GM18909 (cell line): Measurements from ENCODE around the gene GRIK1.
"Not testable (repeated sequence)": the region's sequence is repeated elsewhere in the genome, so short reads cannot be mapped to it uniquely, and the experiment has no call there.

Source experiments
- ATAC-seq: cut with Tn5 transposase; IDR thresholded peaks from one replicate; pipeline ENCODE4 v1.9.1; 2021; ENCODE audit warnings: mild to moderate bottlenecking; ENCODE audit not compliant: unreplicated experiment, poor library complexity

The GRIK1 gene

DNA sequence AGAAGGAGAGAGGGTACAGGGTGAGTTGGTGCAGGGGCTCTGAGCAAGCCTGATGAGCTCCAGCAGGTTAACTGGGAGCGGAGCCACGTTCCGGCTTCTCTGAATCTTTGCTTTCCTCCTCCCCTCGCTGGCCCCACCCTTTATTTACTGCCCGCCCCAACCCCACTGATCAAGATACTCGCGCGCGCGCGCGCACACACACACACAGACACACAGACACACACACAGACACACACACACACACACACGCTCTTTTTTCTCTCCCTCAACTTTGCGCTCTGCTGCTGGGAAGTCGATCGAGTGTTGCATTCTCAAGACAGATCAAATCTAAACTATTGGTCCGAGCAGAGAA lies at the start of gene GRIK1:
TSS of gene GRIK1 (minus strand) at position 73 of the 352 bp plus-strand sequence.
- no peak for ATAC-seq

DNA sequence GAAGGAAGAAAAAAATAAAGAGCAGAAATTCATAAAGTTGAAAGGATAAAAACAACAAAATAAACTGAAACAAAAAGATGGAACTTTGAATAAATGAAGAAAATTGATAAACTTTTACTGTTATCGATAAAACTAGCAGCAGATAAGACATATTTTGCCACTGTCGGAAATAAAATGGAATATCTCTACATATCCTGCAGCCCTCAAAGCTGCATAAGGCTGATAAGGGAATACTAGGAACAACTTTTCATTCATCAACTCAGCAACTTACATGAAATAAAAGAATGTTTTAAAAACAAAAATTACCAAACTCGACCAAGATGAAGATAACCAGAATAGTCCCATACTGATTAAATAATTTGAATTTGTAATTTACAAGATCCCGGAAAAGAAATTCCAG lies 48.0 kb upstream of the GRIK1 start:
- ATAC-seq = no peak

- no peak for ATAC-seq
Observed at GRCh38 chr21:29985866-29986265, 46.1 kb upstream of the GRIK1 start.

DNA sequence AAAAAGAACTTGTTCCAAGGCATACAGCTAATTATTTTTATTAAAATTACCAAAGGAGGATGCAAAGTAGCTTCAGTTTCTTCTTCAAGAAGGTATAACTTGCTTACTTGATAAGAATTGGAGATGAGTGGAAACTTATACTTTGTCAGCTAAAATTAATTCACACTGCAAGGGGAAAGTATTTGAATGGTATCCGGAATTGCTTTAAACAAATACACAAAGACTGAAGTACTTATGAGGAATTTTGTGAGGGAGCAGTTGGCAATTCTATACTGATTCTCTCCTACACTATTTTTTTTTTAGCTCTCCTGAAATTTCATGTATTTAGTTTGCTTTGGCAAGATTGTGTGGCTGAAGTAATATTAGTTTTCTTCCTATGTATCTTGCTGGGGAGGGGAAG lies 39.2 kb upstream of the GRIK1 start:
- no peak for ATAC-seq

GRCh38 chr21:29975776-29976175 lies 36.0 kb upstream of the GRIK1 start:
- no peak for ATAC-seq

DNA sequence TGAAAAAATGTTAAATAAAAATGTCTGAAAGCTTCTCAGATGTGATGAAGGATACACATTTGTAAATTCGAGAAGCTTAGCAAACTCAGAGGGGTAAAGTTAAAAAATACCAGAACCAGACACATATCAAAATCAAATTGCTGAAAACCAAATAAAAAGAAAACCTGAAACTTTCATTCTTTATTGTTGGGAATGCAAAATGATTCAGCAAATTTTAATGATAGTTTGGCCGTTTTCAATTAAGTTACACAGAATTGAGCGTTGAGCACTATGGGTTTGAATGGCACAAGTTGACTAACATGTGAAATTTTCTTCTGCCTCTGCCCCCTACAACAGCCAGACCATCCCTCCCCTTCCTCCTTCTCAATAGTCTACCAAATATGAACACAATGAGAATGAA lies 33.5 kb upstream of the GRIK1 start:
- ATAC-seq = no peak

GRCh38 chr21:29961291-29962027 lies 21.7 kb upstream of the GRIK1 start:
- no peak for ATAC-seq

DNA sequence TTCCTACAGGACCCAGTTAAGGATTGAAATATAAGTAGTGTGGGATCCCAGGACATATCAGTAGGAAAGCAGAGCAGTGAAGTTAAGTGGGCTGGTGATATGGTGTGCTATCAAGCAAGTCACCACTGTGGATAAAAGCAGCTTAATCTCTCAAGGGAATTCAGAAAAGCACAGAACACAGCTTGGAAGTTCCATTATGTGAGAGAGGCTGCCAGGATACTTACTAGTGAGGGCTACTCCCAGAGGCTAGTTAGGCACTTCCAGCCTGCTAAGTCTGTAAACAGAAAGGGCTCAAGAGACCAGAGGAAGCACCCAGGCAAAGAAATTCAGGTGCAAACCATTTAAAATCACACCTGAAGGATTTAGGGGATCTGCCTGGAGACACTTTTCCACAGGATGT lies 18.8 kb upstream of the GRIK1 start:
- ATAC-seq = no peak

DNA sequence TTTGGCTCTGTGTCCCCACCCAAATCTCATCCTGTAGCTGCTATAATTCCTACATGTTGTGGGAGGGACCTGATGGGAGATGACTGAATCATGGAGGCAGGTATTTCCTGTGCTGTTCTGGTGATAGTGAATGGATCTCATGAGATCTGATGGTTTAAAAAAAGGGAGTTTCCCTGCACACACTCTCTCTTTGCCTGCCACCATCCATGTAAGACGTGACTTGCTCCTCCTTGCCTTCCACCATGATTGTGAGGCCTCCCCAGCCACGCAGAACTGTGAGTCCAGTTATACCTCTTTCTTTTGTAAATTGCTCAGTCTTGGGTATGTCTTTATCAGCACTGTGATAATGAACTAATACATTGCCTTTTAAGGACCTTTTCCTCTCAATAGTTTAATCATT lies 18.2 kb upstream of the GRIK1 start:
- ATAC-seq = not testable (repeated sequence)

GRCh38 chr21:29953690-29954089 lies 13.9 kb upstream of the GRIK1 start:
- ATAC-seq = no peak

DNA sequence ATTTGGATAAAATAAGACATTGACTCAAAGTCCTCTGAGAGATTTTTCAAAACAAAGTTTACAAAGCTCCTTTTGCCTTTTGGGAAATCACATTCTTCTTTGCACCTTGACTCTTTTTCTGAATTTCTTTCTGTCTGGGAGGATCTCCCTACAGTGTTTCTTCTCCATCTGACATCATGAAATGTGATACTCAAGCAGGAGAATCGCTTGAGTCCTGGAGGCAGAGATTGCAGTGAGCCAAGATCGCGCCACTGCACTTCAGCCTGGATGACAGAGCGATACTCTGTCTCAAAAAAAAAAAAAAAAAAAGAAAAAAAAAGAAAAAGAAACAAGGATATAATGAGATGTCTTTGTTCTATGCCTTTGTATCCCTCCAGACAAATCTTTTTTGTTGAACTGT lies 13.3 kb upstream of the GRIK1 start:
- ATAC-seq = no peak

- ATAC-seq = no peak
Observed at GRCh38 chr21:29951911-29952310, 12.1 kb upstream of the GRIK1 start.

GRCh38 chr21:29949991-29950390 lies 10.2 kb upstream of the GRIK1 start:
- ATAC-seq = no peak

- ATAC-seq = no peak
Observed at GRCh38 chr21:29947119-29947518, 7.3 kb upstream of the GRIK1 start.

DNA sequence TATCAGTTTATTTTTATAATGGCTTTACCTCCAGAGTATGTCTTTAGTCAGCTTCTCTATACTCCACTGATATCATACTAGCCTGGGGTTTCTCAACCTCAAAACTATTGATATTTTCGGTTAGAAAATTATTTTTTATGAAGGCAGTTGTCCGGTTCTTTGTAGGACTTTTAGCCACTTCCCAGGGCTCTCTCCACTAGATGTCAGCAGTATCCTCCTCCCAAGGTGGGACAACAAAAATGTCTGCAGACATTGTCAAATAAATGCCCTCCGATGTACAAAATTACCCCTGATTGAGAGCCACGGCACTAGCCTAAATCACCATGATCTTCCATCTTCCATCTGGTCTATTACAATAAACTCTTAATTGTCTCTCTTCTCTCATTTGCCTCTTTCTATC lies 4.1 kb upstream of the GRIK1 start:
- no peak for ATAC-seq

DNA sequence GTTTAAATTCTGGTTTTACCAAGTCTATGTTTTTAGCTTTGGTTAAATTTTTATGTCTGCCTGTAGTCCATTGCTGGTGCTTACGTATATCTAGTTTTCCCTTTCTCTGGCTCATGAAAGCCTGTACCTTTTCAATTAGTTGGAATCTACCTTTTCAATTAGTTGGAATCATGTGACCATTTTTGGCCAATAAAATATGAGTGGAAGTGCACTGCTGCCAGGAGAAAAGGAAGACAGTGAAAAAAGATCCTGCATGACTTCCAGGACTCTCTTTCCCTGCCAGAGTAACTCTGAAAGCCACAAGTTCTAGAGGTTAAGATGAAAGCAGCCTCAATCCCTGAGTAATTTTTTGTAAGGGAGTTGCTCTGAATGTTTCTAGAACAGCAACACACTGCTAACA lies 2.2 kb upstream of the GRIK1 start:
- no peak for ATAC-seq

DNA sequence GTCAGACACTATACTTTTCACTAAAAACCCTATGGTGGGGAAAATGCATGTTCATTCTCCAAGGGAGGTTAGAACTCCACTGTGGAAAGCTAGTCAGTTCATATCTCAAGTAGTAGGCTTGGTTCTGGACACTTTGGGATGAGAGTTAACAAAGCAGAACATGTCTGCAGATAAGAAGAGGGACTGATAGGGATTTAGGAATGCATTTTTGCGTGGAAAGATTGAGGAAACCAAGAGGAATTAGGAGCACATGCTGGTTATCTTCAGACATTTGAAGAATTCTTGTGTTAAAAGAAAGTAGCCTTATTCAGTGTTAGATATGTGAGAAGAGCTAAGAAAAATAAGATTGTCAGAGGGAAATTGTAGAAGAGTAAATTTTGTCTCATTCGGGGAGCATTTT lies 1.2 kb upstream of the GRIK1 start:
- no peak for ATAC-seq

GRCh38 chr21:29940361-29940760 lies 565 bp upstream of the GRIK1 start:
- ATAC-seq = no peak

DNA sequence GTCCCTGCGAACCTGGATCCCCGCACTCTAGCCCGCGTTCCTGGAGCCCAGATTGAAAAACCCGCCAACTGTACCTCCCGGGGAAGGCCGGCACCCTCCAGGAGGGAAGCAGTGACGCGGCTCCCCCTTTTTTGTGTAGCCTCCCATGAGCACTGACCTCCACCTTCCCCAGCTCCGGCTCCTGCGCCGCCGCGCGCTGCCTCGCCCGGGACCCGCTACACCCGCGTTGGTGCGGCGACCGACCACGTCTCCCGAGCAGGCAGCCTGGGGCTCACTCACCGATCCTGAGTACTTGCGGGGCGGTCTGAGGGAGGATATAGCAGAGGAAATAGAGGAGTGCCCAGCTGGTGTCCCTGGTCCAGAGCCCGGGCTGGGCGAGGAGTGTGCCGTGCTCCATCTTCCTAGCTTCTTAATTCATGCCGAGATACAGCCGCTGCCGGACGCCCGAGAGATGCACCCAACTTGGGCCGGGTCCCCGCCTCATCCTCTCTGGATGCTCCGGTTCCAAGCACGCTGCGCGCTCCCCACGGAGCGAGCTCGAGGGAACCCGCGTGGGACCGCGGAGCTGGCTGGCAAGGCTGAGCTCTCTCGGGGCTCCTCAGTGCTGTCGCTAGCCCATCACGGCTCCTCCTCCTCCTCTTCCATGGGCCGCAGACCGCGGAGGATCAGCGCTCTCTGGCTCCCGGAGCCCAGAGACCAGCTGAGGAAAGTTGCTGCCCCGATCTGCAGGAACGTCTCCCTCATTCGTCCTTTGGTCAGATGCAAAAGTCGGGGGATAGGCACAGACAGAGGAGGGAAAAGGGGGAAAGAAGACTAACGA lies 482 bp downstream of the GRIK1 start:
- ATAC-seq = no peak

GRCh38 chr21:29938776-29939103 lies 1.1 kb downstream of the GRIK1 start:
- ATAC-seq = no peak

- ATAC-seq = no peak
Observed at GRCh38 chr21:29933088-29933487, 6.7 kb downstream of the GRIK1 start.

DNA sequence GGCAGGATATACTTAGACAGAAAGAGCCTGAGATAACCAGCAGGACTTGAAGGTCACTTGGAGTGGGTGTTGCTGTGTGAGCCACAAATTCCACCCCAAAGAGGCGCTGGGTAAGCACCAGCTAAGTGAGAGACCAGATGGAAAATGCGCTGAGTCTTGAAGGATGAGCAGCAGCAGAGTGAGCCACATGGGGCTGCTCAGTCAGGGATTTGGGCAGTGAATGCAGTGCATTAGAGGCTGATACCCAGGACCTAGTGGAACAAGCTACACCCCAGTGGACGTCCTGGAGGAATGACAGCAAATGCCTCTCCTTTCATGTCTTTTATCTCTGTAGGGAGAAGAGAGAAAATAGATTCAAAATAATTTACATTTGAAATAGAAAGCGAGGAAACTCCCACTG lies 11.3 kb downstream of the GRIK1 start:
- no peak for ATAC-seq
